Suppressor macrophage treated with lipopolysaccharide for 4 hours (primary cell): Measurements from ENCODE around the gene OR2AJ1.
A peak's percentile ranks its signal among the peaks of the same experiment; 100 is the strongest.

Experiments
- DNase-seq: peaks from one replicate; pipeline ENCODE4 v3.0.0-alpha.2; 2020

The OR2AJ1 gene

GRCh38 chr1:247962911-247963588, 38.4 kb downstream of the OR2AJ1 start:
- DNase-seq, result no peak

- DNase-seq, result no peak
Measured at GRCh38 chr1:247964933-247965332, 40.2 kb downstream of the OR2AJ1 start, which contains the start of gene OR2AK2. Gene OR2AK2 (plus strand): TSS chr1:247965233. CDS start chr1:247965377, 144 bp downstream.

GRCh38 chr1:247966532-247967204, 42.0 kb downstream of the OR2AJ1 start:
- DNase-seq, result peak; percentile 41
